GM19238 (cell line): Measurements from ENCODE around the gene FZD2.
"Not testable (repeated sequence)": the region's sequence is repeated elsewhere in the genome, so short reads cannot be mapped to it uniquely, and the experiment has no call there.

Source experiments
- DNase-seq: peaks from one replicate; pipeline ENCODE4 v3.0.0; 2011; ENCODE audit warnings: low spot score; ENCODE audit not compliant: insufficient read length

Gene FZD2

DNA sequence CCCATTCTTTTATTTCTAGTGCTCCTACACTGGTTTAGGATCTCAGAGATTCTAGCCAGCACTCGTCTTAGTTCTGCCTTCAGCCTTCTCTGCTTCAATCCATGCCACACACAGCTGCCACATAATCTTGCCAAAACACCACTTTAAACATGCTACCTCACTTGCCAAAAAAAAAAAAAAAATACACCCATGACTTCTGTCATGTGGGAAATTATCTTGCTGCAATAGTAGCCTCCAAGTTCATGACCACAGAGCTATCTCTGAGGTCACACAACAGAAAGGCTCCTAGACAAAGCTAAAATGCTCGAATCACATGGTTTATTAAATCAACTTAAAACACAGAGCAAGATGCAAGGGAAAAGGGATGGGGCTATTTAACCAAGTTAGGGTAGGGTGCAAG lies 18.1 kb downstream of the FZD2 start:
- no peak for DNase-seq

- DNase-seq: no peak
Observed at GRCh38 chr17:44578947-44579346, 21.7 kb downstream of the FZD2 start.

- DNase-seq: no peak
Observed at GRCh38 chr17:44581868-44582267, 24.6 kb downstream of the FZD2 start.

DNA sequence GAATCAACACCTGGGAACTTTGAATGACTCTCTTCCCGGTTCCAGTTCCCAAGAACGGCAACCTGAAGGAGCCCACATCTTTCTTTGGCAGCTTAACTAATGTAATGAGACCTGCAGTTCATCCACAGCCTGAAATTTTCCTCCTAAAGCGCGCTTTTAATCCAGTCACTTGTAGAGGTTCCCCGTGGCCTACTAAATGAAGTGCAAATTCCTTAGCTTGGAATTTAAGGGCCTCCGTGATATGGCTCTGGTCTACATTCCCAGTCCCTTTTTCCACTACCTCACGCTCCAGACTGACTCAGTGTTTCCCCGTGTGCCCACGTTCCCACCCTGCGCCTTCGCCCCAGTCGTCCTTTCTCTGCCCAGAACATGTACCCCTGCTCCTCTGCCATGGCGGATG lies 27.2 kb downstream of the FZD2 start:
- DNase-seq: no peak

DNA sequence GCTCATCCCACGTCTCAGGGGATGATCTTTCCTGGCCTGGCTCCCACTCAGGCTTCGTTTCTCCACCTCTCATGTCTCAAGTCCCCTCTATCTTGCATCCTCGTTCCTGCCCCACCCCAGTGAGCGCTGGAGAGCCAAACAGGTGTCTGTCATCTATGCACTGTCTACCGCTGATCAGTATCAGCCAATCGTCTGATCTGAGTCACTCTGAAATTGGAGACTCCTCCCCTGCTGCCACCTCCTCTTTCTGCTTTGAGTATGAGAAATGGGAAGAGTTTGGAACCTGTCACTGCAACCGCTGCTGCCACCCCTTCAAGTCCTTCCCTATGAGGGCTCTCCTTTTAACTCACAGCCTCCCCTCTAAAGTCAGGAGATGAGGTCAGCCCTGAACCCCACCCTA lies 28.0 kb downstream of the FZD2 start:
- DNase-seq: no peak

- no peak for DNase-seq
Observed at GRCh38 chr17:44587339-44587738, 30.1 kb downstream of the FZD2 start.

GRCh38 chr17:44589316-44590071 lies 32.2 kb downstream of the FZD2 start:
- no peak for DNase-seq

- DNase-seq: not testable (repeated sequence)
Observed at GRCh38 chr17:44590072-44590462, 32.8 kb downstream of the FZD2 start.

DNA sequence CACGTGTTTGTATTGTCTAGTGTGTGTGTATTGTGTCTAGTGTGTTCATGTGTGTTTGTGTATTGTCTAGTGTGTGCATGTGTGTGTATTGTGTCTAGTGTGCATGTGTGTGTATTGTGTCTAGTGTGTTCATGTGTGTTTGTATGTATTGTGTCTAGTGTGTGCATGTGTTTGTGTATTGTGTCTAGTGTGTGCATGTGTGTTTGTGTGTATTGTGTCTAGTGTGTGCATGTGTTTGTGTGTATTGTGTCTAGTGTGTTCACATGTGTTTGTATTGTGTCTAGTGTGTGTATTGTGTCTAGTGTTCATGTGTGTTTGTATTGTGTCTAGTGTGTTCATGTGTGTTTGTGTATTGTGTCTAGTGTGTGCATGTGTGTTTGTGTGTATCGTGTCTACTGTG lies 33.5 kb downstream of the FZD2 start:
- not testable (repeated sequence) for DNase-seq

- no peak for DNase-seq
Observed at GRCh38 chr17:44591206-44591605, 33.9 kb downstream of the FZD2 start.

DNA sequence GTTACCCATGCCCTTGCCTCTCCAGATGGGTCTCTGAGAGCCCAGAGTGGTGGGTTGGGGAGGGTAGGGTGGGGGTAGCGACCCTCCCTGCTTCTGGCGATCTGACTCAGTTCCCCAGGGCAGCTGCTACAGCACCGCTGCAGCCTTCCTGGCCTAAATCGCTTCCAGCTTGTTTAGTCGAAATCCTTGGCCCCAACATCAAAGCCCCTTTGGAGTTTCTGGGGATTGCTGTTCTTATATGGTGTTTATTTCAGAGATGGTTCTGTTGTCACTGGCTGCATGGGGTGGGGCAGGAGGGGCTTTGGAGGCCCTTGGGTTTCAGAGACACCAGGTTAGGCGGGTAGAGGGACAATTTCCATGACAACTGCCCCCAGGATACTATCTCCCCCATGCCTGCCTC lies 35.9 kb downstream of the FZD2 start:
- no peak for DNase-seq

- DNase-seq: no peak
Observed at GRCh38 chr17:44595216-44595775, 38.0 kb downstream of the FZD2 start.

DNA sequence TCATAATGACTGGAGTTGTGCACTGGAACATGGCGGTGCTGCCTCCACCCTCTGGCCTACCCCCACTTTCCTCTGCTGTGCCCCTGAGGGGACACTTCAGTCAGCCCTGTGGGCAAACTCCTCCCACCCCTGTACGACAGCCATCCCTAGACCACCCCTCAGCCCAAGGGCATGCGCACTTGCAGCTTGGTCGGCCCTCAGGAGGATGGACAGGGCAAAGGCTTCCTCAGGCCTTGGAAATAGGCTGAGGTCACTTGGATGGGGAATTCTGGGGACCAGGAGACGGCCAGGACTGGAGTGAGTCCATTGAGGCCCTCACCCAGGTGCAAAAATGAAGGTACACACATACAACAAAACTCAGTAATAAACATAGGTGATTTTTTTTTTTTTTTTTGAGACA lies 41.0 kb downstream of the FZD2 start:
- no peak for DNase-seq

GRCh38 chr17:44598932-44599297 lies 41.6 kb downstream of the FZD2 start:
- DNase-seq: no peak

DNA sequence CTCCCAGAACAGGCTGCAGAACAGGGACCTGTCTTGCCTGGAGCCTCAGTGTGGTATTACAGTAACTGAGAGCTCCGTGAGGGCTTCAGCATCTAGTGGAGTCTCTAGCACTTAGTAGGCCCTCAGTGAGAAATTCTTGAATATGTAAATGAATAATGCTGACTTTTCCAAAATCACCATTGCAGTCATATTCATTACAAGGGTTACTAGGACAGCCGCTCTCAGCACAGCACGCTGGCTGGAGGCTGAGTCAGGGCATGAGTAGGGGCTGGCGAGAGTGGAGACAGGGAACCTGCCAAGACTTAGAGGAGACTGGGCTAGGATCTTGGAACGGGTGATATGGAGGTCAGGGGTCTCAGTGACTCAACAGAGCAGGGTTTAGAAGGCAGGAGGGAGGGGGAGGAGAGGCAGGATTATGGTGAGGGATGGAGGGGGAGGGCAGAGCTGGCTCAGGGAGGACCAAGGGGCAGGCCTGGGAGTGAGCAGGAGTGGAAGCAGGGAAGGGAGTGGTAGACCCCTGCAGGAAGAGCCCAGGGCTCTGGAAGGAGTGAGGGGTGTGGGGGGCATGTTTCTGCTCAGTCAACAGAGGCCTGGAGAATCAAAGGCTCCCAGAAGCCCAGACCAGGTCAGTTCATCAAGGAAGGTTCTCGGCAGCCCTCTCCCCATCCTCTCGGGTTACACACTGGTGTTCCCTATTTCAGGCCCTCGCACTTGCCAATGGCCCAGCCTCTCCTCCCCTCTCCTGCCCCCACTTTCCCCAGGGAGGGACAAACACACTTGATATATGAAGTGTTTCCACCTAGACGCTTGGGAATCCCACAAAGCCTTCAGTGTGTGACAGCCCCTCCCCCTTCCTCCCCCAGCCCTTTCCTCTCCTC lies 42.3 kb downstream of the FZD2 start:
- no peak for DNase-seq

DNA sequence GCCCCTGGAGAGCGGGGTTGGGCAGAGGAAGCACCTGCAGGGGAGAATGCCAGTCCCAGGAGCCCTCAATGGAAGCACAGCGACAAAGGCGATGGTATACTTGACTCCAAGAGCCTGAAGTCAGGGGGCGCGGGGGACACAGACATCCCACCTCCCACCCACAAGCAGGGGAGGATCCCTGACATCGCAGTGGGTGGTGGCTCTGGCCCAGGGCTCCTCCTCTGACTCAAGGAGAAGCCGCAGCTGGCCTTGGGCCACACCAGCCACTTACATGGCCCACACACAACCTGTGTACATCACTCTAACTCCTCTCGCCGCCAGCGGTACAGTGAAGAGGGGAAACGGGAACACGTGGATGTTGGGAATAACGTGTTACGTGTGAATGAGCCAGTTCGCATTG lies 44.3 kb downstream of the FZD2 start:
- DNase-seq: no peak

GRCh38 chr17:44601973-44602372 lies 44.7 kb downstream of the FZD2 start:
- no peak for DNase-seq

GRCh38 chr17:44602390-44602789 lies 45.1 kb downstream of the FZD2 start:
- DNase-seq: no peak

DNA sequence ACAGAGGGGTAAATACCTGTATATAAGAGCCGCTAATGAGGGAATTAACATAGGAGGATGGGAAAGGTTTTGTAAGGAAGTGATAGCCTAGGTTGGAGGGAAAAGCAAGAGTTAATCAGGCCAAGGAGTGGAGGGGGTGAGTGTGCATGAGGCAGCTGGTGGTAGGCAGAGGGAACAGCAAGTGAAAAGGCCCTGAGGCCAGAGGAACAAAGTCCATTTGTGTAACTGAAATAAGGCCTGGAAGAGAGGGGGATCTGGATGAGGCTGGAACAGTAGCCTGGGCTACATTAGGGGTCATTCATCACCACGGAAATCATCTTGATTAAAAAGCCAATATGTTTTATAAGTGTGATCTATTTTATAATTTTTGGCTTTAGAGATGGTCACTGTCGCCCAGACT lies 45.7 kb downstream of the FZD2 start:
- no peak for DNase-seq

DNA sequence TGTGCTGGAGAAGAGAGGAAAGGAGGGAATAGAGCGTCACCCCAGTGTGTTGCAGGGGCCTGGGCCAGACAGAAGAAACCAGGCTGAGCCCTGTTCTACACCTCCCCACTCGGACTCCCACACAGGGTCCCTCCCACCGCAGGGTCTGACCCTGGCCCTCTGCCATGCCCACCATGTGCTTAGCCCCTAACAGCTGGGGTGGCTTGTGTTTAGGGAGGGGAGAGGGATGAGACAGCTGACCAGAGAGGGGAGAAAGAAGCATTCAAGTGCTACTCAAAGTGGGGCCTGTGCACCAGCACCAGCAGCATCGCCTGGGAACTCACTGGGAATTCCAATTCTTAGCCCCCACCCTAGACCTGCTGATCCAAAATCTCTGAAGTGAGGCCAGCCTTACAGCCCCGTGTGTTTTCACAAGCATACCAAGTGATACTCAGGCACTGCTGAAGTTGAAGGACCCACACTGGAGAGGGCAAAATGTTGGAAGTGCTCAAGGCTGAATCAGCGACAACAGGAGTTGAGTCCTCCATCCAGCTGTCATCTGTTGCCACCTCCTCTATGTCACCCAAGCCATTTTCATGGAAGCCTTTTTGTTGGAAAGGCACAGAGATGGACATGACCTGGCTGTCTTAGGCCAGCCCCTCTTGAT lies 47.0 kb downstream of the FZD2 start:
- no peak for DNase-seq

- DNase-seq: no peak
Observed at GRCh38 chr17:44604768-44605485, 47.6 kb downstream of the FZD2 start.
